CMK (cell line): ENCODE measurements around the gene ADH4.
"Not testable (repeated sequence)": the region's sequence is repeated elsewhere in the genome, so short reads cannot be mapped to it uniquely, and the experiment has no call there.

ENCODE experiments used
- DNase-seq: peaks from one replicate; pipeline ENCODE4 v3.0.0-alpha.2; 2010; ENCODE audit warnings: low read depth

Gene ADH4

GRCh38 chr4:99134586-99134985, 9.5 kb downstream of the ADH4 start:
- DNase-seq = no peak

- DNase-seq = no peak
Measured at GRCh38 chr4:99131378-99131777, 12.7 kb downstream of the ADH4 start.

- DNase-seq = no peak
Measured at GRCh38 chr4:99126376-99126775, 17.7 kb downstream of the ADH4 start.

- no peak for DNase-seq
Measured at GRCh38 chr4:99121008-99121407, 23.1 kb downstream of the ADH4 start.

- no peak for DNase-seq
Measured at GRCh38 chr4:99120501-99120900, 23.6 kb downstream of the ADH4 start.

GRCh38 chr4:99117876-99118693, 26.0 kb downstream of the ADH4 start:
- DNase-seq = no peak

GRCh38 chr4:99117122-99117841, 26.8 kb downstream of the ADH4 start:
- DNase-seq = not testable (repeated sequence)

GRCh38 chr4:99109286-99109685, 34.8 kb downstream of the ADH4 start:
- DNase-seq = not testable (repeated sequence)

- DNase-seq = no peak
Measured at GRCh38 chr4:99104153-99104552, 39.9 kb downstream of the ADH4 start.

GRCh38 chr4:99103166-99103565, 40.9 kb downstream of the ADH4 start:
- no peak for DNase-seq

GRCh38 chr4:99102634-99103033, 41.5 kb downstream of the ADH4 start:
- no peak for DNase-seq

GRCh38 chr4:99100876-99101275, 43.2 kb downstream of the ADH4 start:
- no peak for DNase-seq

GRCh38 chr4:99099814-99100213, 44.3 kb downstream of the ADH4 start:
- not testable (repeated sequence) for DNase-seq

GRCh38 chr4:99099311-99099710, 44.8 kb downstream of the ADH4 start:
- DNase-seq = no peak

- not testable (repeated sequence) for DNase-seq
Measured at GRCh38 chr4:99091841-99092240, 52.3 kb downstream of the ADH4 start.

GRCh38 chr4:99091216-99091575, 52.9 kb downstream of the ADH4 start:
- no peak for DNase-seq

- no peak for DNase-seq
Measured at GRCh38 chr4:99090481-99091215, 53.4 kb downstream of the ADH4 start.

GRCh38 chr4:99088481-99089365, 55.4 kb downstream of the ADH4 start, which contains the start of gene ADH5:
TSS of gene ADH5 (minus strand) at chr4:99088788. CDS start at chr4:99088700, 88 bp downstream.
- peak; percentile 73 for DNase-seq

GRCh38 chr4:99088023-99088449, 56.1 kb downstream of the ADH4 start:
- peak; percentile 14 for DNase-seq

- DNase-seq = no peak
Measured at GRCh38 chr4:99084595-99084994, 59.5 kb downstream of the ADH4 start.

GRCh38 chr4:99082192-99082591, 61.9 kb downstream of the ADH4 start:
- no peak for DNase-seq

- DNase-seq = not testable (repeated sequence)
Measured at GRCh38 chr4:99080869-99081268, 63.2 kb downstream of the ADH4 start.
